HG03139 (cell line): ENCODE results near the gene NSMCE4A.
"Not testable (repeated sequence)": the region's sequence is repeated elsewhere in the genome, so short reads cannot be mapped to it uniquely, and the experiment has no call there.

Experiments
- ATAC-seq: cut with Tn5 transposase; IDR thresholded peaks from one replicate; pipeline ENCODE4 v1.9.1; 2021; ENCODE audit not compliant: unreplicated experiment

NSMCE4A gene

DNA sequence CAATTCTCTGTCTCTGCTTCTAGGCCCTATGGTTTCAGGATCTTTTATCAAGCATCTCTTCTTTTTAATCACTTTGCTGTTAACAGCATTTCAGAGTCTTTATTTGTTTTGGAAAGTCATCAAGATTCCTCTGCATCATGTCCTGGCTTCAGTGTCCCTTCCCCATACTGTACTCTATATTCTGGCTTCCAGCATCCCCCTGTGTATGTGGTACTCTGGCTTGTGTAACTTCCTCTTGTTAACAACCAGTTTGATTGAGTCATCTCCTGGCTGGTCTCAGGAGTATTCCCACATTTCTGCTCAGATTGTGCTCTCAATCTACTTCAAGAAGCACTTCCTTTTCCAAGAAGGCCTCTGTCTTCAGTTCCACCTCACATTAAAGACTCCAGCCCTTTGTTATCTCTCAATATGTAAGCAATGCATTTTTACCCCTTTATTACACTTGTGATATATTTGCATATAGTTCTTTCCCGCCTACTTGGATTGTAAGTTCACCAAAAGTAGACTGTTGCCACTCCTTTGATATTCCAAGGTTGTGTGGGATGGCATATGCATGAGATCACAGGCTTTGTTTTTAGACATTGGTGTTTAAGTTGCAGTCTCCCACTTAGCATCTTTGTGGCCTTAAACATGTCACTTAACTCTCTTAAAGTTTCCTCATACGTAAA is 32.1 kb downstream of the NSMCE4A start:
- no peak for ATAC-seq

DNA sequence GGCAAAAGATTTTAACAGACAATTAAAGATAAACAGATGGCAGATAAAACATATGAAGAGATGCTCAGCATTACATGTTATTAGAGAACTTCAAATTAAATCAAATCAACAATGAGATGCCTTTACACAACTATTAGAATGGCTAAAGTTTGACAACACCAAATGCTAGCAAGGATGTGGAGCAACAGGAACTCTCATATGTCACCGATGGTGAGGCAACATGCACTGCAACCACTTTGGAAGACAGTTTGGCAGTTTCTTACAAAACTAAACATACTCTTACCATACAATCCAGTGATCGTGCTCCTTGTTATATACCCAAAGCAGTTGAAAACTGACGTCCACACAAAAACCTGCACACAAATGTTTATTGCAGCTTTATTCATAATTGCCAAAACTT is 33.5 kb downstream of the NSMCE4A start:
- no peak for ATAC-seq

DNA sequence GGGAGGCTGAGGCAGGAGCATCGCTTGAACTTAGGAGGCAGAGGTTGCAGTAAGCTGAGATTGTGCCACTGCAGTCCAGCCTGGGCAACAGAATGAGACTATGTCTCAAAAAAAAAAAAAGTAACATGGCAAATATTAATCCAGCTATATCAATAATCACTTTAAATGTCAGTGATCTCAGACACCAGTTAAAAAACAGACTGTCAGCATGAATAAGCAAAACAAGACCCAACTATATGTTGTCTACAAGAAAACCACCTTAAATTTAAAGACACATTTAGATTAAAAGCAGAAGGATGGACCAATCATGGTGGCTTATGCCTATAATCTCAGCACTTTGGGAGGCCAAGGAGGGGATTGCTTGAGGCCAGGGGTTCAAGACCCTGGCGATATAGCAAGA is 38.7 kb downstream of the NSMCE4A start:
- no peak for ATAC-seq

DNA sequence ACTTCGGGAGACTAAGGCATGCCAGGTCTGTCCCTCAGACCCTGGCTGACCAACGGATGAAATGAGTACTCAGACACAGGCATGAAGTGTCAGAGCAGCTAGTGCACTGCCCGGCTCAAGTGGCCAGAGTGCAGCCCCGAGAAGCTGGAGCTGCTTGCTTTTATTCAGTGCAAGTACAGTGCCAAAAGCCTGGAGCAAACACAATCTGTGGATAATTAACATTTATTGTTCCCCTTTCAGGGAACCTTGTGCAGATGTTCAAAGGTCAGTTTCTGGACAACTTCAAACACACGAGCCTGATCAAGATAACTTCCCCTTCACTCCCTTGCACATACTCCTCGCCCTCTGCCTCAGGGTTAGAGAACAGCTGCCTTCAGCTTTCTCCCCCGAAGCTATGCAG is 39.3 kb downstream of the NSMCE4A start:
- ATAC-seq, result no peak

DNA sequence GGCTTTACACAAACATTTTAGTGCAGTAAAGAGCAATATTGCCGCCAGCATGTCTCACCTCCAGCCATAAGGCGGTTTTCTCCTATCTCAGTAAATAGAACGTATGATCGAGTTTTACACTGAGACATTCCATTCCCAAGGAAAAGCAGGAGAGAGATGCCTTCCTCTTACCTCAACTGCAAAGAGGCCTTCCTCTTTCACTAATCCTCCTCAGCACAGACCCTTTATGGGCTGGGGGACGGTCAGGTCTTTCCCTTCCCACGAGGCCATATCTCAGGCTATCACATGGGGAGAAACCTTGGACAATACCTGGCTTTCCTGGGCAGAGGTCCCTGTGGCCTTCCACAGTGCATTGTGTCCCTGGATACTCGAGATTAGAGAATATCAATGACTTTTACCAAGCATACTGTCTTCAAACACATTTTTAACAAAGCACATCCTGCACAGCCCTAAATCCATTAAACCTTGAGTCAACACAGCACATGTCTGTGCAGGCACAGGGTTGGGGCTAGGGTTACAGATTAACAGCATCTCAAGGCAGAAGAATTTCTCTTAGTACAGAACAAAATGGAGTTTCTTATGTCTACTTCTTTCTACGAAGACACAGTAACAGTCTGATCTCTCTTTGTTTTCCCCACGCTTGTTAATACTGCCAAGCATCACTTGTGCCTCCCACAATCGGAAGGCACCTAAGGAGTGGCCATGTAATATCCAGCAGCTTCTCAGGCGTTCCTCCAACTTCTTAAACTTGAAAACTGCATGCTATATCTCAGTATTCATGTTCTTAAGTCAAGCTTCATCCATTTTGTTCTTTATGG is 44.5 kb downstream of the NSMCE4A start:
- not testable (repeated sequence) for ATAC-seq

DNA sequence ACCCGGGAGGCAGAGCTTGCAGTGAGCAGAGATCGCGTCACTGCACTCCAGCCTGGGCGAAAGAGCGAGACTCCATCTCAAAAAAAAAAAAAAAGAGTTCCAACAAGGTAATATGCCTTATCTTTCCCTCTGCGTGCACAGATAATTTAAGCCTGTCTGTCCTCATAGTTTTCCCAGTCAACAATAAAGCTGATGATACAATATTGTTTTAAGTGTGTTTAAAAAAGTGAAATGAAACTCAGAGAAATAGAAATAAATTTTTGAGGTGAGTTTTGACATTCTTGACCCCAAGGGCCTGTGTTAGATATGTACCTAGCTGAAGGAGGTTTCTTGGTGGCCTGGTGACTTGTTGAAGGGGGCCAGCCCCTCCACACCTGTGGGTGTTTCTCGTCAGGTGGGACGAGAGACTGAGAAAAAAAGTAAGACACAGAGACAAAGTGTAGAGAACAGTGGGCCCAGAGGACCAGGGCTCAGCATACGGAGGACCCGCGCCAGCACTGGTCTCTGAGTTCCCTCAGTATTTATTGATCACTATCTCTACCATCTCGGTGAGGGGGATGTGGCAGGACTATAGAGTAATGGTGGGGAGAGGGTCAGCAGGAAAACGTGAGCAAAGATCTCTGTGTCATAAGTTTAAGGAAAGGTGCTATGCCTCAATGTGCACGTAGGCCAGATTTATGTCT is 45.3 kb downstream of the NSMCE4A start:
- ATAC-seq, result not testable (repeated sequence)

DNA sequence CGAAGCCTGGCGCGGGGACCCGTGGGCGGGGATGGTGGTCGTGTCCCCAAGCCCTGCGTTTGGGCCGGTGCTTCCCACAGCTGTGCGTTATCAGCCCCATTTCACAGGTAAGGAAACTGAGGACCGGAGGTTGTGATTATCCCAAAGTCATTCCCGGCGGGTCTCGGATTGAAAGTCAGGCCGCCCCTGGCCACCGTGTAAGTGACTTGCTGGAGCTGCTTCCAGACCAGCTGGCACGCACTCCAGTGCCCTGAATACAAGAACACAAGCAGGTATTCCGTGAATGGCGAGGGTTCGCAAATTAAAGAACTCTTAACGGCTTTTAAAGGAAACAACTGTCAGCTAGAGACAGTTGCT is 46.5 kb downstream of the NSMCE4A start:
- ATAC-seq, result peak; percentile 16

DNA sequence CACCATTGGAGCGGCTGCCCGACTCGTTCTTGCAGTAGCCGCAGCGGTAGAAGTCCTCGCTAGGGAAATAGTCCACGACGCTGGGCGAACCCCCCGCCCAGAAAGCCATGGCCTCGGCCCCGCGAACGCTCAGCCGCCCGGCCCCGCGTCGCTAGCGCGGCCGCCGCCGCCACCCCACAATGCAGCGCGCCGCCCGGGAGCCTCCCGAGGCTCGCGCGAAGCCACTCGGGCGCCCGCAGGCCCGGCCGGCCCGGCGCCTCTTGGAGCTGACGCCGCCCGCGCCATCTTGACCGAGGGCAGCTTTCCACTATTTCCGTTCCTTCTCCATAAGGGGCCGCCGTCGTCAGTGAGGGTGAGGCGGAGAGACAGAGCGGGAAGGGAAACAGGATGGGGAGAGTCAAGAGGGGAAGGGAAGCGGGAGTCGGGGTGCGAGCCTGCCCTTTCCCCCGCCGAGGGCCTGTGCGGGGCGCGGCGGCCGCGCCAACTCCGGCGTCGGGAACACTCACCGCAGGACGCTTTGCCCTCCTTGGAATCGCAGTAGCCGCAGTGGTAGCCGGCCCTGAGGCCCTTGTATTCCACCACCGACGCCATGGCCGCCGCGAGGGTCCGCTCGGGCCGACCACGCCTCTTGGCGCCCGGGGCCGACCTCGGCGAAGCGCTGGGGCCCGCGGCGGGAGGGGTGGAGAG is 47.0 kb downstream of the NSMCE4A start, which contains the start of gene ATE1:
TSS of gene ATE1 (minus strand) at position 191 of the 687 bp plus-strand sequence. CDS start at position 109, 82 bp downstream.
- ATAC-seq, result peak; percentile 71

DNA sequence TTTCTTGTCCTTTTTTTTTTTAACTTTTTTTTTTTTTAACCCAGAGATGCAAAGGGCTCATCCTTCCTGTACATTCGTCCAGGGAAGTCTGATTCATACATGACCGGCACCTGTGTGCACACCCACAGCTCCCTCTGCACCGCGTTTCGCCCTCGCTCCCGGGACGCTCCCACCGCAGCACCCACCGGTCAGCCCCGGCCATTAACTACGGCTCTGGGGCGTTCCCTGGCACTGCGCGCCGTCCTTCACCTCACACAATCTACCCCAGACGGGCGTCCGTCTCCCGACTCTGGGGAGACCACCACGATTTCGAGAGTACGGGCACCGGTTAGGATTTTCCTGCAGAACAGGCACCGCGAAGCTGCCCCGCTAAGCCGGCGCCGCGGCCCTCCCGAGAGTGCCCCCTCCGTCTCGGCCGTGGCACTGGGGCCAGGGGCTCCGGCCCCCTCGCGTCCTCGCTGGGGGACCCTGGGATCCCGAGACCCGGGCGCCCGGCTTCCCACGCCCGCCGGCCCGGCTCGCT is 47.6 kb downstream of the NSMCE4A start:
- peak; percentile 29 for ATAC-seq

DNA sequence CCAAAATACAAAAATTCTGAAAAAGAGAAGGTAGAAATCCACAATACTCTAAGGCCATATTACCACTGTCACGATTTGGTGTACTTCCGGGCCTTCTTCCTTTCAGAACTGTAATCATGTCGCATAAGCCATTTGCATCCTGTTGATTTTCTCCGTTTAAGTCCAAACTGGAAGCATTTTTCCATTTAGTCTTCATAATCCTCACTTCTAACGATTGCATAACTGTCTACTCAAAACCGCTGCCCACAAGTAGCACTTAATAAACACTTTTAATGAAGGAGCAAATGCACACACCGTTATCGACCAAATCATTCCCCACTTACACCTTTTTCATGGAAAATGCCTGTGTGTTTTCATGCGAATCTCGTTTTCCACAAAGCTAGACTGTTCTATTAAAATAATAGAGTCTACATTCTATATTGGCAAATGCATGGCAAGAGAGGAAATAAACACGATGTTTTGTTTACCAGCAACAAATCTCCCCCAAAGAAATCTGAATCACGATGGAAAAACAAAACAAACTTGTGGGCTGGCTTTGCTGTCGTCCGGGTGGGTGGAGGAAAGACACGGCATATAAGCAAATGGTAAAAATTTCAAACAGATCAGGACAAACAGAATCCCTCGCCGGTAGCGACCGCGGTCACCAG is 48.2 kb downstream of the NSMCE4A start:
- peak; percentile 9 for ATAC-seq

DNA sequence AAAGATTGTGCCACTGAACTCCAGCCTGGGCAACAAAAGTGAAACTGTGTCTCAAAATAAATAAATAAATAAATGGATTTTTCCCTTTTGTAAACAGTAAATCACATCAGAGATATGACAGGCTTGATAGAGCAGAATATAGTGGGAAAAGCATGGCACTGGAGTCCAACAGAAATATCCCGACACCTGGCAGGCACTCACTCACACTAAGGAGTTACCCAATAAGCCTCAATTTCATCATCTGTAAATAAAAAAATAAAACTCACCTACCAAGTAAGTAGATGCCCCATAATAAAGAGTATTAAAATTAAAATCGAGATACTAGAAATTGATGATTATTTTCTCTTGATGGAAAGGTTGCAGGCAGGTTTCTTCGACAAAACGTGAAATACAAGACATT is 48.9 kb downstream of the NSMCE4A start:
- no peak for ATAC-seq

DNA sequence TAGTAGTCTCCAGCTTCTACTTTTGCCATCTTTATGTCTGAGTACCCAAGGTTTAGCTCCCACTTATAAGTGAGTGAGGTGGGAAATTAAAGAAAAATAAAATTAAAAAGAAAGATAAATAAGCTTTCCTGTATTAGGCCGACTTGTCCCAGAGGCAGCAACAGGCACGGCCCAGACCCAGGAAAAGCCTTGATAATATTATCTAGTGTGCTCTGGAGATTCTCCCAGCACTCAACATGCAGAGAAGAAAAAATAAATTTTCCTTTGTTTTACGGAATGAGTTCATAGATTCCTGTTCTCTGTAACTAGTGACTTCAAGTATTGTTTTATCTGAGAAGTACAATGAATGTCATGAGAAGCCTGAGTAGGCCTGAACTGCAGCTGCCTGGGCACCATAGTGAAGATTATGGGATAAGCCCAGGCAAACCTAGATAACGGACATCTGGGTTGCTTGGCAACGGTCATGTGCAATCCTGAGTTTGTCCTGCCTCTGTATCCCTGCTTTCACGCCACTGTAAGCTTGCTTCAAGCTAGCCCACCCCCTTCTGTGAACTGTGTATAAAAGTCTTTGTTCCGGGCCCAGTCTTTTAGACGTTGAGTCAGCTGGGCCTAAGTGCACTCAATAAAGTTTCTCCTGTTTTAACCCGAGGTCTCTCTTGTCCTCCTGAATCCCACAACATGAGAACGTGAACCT is 53.6 kb downstream of the NSMCE4A start:
- ATAC-seq, result no peak

DNA sequence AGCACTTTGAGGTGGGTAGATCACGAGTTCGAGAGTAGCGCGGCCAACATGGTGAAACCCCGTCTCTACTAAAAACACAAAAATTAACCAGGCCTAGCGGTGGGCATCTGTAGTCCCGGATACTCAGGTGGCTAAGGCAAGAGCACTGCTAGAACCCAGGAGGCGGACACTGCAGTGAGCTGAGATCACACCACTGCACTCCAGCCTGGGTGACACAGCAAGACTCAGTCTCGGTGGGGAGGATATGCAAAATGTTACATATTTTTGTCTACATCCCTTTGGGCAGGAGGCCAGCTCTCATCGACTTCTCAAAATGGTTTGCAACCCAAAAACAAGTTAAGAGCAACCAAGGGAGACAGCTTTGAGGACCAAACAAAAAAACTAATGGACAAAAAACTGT is 55.4 kb downstream of the NSMCE4A start:
- ATAC-seq, result no peak

DNA sequence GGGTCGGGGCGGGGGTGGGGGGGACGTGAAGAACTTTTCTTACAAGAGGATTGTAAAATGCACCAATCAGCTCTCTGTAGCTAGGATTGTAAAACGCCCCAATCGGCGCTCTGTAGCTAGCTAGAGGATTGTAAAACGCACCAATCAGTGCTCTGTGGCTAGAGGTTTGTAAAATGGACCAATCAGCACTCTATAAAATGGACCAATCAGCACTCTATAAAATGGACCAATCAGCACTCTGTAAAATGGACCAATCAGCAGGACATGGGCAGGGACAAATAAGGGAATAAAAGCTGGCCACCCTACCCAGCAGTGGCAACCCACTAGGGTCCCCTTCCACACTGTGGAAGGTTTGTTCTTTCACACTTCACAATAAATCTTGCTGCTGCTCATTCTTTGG is 56.2 kb downstream of the NSMCE4A start:
- ATAC-seq, result not testable (repeated sequence)

DNA sequence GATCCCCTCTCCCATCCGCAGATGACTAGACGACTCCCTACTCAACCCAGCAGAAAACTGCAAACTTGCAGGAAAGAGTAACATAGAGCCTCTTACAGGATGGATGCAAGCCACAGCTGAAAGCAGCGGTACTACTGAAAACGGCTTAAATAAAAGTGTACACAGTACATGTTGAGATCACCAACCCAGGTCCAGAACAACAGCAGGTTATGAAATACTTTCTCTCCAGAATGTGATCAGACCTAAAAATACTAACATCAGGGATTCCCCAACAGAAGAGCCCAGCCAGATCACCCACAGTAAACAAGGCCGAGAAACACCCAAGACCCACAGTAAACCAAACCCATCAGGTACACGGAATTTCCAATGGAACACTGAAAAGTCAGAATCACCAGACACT is 60.4 kb downstream of the NSMCE4A start:
- ATAC-seq, result no peak

DNA sequence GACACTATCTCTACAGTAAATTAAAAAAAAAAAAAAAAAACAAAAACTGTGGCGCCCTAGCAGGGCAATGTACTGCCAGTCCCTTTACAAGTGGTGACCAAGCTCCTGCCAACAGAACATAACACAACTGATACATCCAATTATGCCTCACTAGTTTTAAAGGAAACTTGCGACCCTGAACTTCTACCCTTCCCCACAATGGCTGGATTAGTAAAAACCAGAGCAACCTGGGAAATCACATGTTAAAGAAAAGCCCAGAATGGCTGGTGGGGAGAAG is 63.7 kb downstream of the NSMCE4A start:
- ATAC-seq, result no peak

DNA sequence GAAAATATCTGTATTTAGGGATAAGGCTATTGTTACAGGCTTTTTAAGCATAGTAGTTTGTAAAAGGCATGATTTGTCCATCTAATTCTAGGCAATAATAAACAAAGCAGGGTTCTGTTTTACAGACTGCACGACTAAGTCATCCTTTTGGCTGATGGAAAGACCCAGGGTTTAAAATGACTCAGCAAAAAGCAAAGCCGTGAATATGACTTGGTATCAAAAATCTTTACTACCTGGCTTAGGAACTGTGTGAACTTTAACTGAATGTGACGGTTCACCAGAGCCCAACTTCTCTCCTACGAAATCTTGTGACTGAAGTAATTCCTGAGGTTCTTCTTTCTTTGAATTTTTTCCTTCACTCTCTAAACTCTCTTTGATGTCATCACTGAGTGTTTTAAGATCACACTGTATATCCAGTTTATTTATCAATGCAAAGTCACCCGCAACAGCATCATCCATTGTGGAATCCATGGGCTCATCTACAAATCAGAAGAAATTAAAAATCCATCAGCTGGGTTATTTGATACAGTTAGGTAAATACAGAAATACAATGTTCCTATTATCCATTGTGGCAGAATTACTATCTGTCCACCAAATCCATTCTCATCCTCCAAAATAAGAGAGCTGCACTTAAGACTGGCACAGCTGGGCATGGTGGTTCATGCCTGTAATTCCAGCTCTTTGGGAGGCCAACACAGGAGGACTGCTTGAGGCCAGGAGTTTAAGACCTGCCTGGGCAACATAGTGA is 64.2 kb downstream of the NSMCE4A start:
- ATAC-seq, result no peak
